H1 (cell line): ENCODE measurements around the gene TOM1L2. TPM values are rescaled to one million over a fixed set of nuclear protein-coding genes. Genes with fewer than 3 reads are reported as not detected.

Experiments used
- ATF2 ChIP-seq: IDR thresholded peaks from 2 replicates; pipeline ENCODE4 v1.6.1; 2012; ENCODE audit warnings: low read length, inconsistent platforms
- CHD7 ChIP-seq: fragments of 300-600 bp; sonication (generic); IDR thresholded peaks from 2 replicates; pipeline ENCODE4 v1.7.1; 2012; ENCODE audit warnings: low read length, moderate library complexity, mild to moderate bottlenecking, inconsistent platforms; ENCODE audit not compliant: insufficient replicate concordance
- NANOG ChIP-seq: IDR thresholded peaks from 2 replicates; pipeline ENCODE4 v1.6.1; 2011; ENCODE audit warnings: low read length, low read depth, mild to moderate bottlenecking, inconsistent platforms; ENCODE audit not compliant: insufficient read depth, poor library complexity, severe bottlenecking
- SAP30 ChIP-seq: fragments of 300-600 bp; sonication (generic); IDR thresholded peaks from 2 replicates; pipeline ENCODE4 v1.7.1; 2012; ENCODE audit warnings: low read length, moderate library complexity, mild to moderate bottlenecking, inconsistent platforms; ENCODE audit not compliant: insufficient read depth, insufficient replicate concordance
- polyA plus RNA-seq, 7 experiments: library from polyadenylated mRNA; depleted of rRNA in 3 of 7; stranded (reverse) in 5 of 7; unstranded in 2 of 7; fragments of >200 nt in 5 of 7; fragments of 200-250 nt in 2 of 7; gene quantifications; 1 replicate in 5 of 7; 2 replicates in 1 of 7; 4 replicates in 1 of 7; pipeline versions ENCODE4 v1.2.1 to v1.2.3, GENCODE V29; 2011 to 2013; ENCODE audit warnings: missing spikeins in 2 of 7, mixed read lengths in 2 of 7
- total RNA-seq: library from RNA; stranded (reverse); fragmentation: NEBNext Ultra II Directional; extraction: Animal tissue kit (Norgen Biotek cat#: 25700); gene quantifications from 2 replicates; pipeline ENCODE4 v1.2.1, GENCODE V29; 2021

The TOM1L2 gene
- total and polyA plus RNA-seq, 2 of the 8 experiments (the other 6 are each of a cell fraction or from before 2014, with no cell fraction given) = 2.0 to 3.4 TPM

DNA sequence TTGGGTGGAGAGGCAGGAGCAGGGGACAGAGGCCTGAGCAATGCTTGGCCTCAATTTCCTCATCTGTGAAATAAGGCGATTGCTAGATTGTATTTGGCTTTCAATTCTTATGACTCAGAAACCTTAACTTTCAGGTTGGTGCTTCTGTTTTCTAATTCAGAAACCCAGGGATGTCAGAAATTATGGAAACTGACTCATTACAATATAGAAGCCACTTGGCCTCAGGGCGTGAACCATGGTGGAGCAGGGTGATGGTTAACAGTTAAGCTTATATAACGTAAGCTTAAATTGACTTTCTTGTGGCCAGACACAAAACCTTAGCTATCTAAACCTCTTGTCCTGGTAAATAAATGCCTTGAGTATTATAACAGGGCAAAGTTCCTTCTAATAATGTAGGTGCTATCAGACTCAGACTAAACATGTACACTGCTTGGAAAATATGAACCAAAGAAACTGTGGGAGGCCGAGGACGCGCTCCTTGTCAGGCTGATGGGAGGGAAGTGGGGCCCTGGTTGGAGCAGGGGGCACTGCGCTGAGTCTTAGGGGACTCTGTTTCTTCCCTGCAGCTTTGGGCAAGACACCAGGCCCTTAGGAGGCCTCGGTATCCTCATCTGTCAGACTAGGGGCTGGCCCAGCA lies 118.3 kb downstream of the TOM1L2 start (continued):
- TF ChIP-seq CHD7 (no peak), ATF2 (no peak), SAP30 (no peak), NANOG (no peak)
